A673 (cell line): ENCODE results near the gene SDF2. TPM values are rescaled to one million over a fixed set of nuclear protein-coding genes. Genes with fewer than 3 reads are reported as not detected.

Source experiments
- Bru-seq: library from RNA; stranded (reverse); fragments of 400-500 nt; gene quantifications from one replicate; lab custom pipeline; 2021; lab: Mats Ljungman, UMichigan
- BruChase-seq, 2 experiments: library from RNA; stranded (reverse); fragments of 400-500 nt; gene quantifications; one replicate each; lab custom pipeline; 2021; lab: Mats Ljungman, UMichigan
- BruUV-seq: library from RNA; stranded (reverse); fragments of 400-500 nt; replicated peaks from 2 replicates; lab custom pipeline; 2021; lab: Mats Ljungman, UMichigan
- CTCF ChIA-PET: fragments of 300-600 bp; sonication (Branson Sonifier 250); formaldehyde crosslinking; loops from one replicate; lab custom pipeline; 2022; ENCODE audit warnings: antibody characterized with exemption; lab: Charles Lee
- POLR2A ChIA-PET: fragments of 300-600 bp; sonication (Branson Sonifier 250); formaldehyde crosslinking; loops from one replicate; lab custom pipeline; 2022; ENCODE audit warnings: antibody characterized with exemption; ENCODE audit not compliant: low non-redundant PET; lab: Charles Lee
- DNase-seq: peaks from one replicate; pipeline ENCODE4 v3.0.0-alpha.2; 2015; ENCODE audit warnings: low spot score
- H3K27ac ChIP-seq: fragments of 200-600 bp; sonication (generic); 2 replicates; pipeline ENCODE4 v1.5.1; 2016; ENCODE audit warnings: mixed run types, low read depth, mild to moderate bottlenecking, mixed read lengths, antibody characterized with exemption, low read length; ENCODE audit not compliant: poor library complexity, severe bottlenecking
- H3K27me3 ChIP-seq: fragments of 200-600 bp; sonication (generic); replicated peaks from 2 replicates; pipeline ENCODE4 v1.6.1; 2017; ENCODE audit warnings: mixed run types, low read depth, mild to moderate bottlenecking, mixed read lengths, antibody characterized with exemption, low read length; ENCODE audit not compliant: insufficient read depth, poor library complexity
- H3K36me3 ChIP-seq: fragments of 200-600 bp; sonication (generic); 2 replicates; pipeline ENCODE4 v1.6.1; 2016; ENCODE audit warnings: mixed run types, mild to moderate bottlenecking, mixed read lengths, antibody characterized with exemption, low read length; ENCODE audit not compliant: insufficient read depth, poor library complexity, severe bottlenecking
- H3K4me1 ChIP-seq: fragments of 200-600 bp; sonication (generic); 2 replicates; pipeline ENCODE4 v1.6.1; 2017; ENCODE audit warnings: mixed run types, mild to moderate bottlenecking, mixed read lengths, antibody characterized with exemption, low read length; ENCODE audit not compliant: insufficient read depth, poor library complexity, severe bottlenecking
- H3K4me3 ChIP-seq: fragments of 200-600 bp; sonication (generic); 2 replicates; pipeline ENCODE4 v1.5.1; 2016; ENCODE audit warnings: low read depth, mixed run types, mild to moderate bottlenecking, mixed read lengths, low read length; ENCODE audit not compliant: poor library complexity, severe bottlenecking
- H3K9me3 ChIP-seq: fragments of 200-600 bp; sonication (generic); 2 replicates; pipeline ENCODE4 v1.6.1; 2016; ENCODE audit warnings: mixed run types, low read depth, mild to moderate bottlenecking, mixed read lengths, antibody characterized with exemption, low read length; ENCODE audit not compliant: poor library complexity, severe bottlenecking
- EZH2 ChIP-seq: fragments of 200-600 bp; sonication (generic); IDR thresholded peaks from 2 replicates; pipeline ENCODE4 v1.6.1; 2017; ENCODE audit warnings: borderline replicate concordance, low read depth, mild to moderate bottlenecking, mixed read lengths, antibody characterized with exemption, low read length; ENCODE audit not compliant: poor library complexity, severe bottlenecking
- intact Hi-C: fragments of 100-400 bp; cut with micrococcal nuclease; formaldehyde crosslinking; loops from one replicate; pipeline ENCODE4 v1.10.0; 2022; ENCODE audit not compliant: unreplicated experiment
- long read RNA-seq: library from polyadenylated mRNA; stranded (forward); transcript quantifications from one replicate; pipeline ENCODE4 v2.0.0, GENCODE V29; 2022
- total RNA-seq: library from RNA; stranded (reverse); gene quantifications from 2 replicates; pipeline ENCODE4 v1.2.3, GENCODE V29; 2021
- TF ChIP-seq, protein P1 (sequence below): fragments of 300-800, 200-600 bp; sonication (generic); conservative IDR thresholded peaks from 2 replicates; pipeline ENCODE4 v1.5.1; 2017; ENCODE audit warnings: low read depth, mild to moderate bottlenecking, antibody characterized with exemption, low read length, moderate library complexity, mixed read lengths

Gene SDF2, protein sequence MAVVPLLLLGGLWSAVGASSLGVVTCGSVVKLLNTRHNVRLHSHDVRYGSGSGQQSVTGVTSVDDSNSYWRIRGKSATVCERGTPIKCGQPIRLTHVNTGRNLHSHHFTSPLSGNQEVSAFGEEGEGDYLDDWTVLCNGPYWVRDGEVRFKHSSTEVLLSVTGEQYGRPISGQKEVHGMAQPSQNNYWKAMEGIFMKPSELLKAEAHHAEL
- total RNA-seq (41.1 and 41.6 TPM in 2 replicates), Bru-seq, nascent RNA (percentile 81 among the genes with signal in this experiment), BruChase-seq, experiment 1, labeled RNA remaining after a 2-hour chase (percentile 81 among the genes with signal in this experiment), BruChase-seq, experiment 2, labeled RNA remaining after a 6-hour chase (percentile 80 among the genes with signal in this experiment)
- long read RNA-seq, transcript SDF2-201 (3 exons, 1,568 nt): major isoform, 32 of 45 reads
- long read RNA-seq, transcript SDF2-210 (3 exons, 1,025 nt): minor isoform, 6 of 45 reads
- long read RNA-seq, partial matches to known transcripts: 0 of 45 reads
- long read RNA-seq, other reads (novel, unspliced or antisense): 4 of 45 reads

DNA sequence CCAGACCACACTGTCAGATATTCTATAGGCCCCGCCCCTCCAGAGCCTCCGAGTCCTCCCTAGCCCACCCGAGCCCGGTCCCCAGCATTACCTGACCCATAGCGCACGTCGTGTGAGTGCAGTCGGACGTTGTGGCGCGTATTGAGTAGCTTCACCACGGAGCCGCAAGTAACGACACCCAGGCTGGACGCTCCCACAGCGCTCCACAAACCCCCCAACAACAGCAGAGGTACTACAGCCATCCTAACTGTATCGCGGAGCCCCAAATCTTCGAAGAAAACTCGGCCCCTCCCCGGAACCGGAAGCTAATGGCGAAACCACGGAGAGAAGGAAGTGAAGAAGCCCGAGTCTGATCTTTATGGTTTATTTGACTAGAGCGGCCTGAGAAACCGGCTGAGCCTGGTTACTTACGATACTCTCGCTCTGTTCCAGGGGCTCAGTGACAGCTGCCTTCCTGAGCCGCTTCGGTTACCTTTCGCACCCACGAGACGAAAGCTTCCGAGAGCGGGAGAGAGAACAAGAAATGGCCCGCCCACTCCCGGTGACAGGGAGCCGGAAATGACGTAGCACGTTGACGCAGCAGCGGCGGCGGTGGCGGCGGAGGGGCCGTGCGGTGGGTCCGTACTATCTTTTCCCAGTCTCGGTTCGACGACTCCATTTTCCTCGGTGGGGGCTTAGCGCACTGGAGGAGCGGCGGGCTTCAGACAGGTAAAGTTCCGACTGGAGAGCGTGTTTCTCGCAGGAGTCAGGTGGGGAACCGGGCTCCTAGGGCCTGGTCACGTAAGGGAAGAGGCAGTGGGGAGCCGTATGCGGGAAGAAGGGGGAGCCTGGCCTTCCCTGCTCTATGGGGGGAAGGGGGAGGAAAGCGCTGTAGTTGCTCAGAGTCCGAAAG is at the start of gene SDF2, which contains the start of gene SUPT6H:
SDF2 (minus strand) TSS at position 272 of the 892 bp plus-strand sequence; CDS start at position 242, 30 bp downstream.
SUPT6H (plus strand) TSS at position 571 of the 892 bp plus-strand sequence. CDS start 11,197 bp downstream, outside the sequence.
- DNase-seq: peak; percentile 94
- H3K27ac ChIP-seq: peak within 1 kb of the TSS; percentile 96
- no TSS peak for BruUV-seq
- H3K27me3 ChIP-seq: no peaks in the 10 kb centered on the region
- peaks cover 18% of the 10 kb centered on the region for H3K4me1 ChIP-seq
- H3K9me3 ChIP-seq: no peaks in the 10 kb centered on the region
- TF ChIP-seq EZH2: no peak
- TF ChIP-seq, protein P1, sequence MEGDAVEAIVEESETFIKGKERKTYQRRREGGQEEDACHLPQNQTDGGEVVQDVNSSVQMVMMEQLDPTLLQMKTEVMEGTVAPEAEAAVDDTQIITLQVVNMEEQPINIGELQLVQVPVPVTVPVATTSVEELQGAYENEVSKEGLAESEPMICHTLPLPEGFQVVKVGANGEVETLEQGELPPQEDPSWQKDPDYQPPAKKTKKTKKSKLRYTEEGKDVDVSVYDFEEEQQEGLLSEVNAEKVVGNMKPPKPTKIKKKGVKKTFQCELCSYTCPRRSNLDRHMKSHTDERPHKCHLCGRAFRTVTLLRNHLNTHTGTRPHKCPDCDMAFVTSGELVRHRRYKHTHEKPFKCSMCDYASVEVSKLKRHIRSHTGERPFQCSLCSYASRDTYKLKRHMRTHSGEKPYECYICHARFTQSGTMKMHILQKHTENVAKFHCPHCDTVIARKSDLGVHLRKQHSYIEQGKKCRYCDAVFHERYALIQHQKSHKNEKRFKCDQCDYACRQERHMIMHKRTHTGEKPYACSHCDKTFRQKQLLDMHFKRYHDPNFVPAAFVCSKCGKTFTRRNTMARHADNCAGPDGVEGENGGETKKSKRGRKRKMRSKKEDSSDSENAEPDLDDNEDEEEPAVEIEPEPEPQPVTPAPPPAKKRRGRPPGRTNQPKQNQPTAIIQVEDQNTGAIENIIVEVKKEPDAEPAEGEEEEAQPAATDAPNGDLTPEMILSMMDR: no peak
- CTCF ChIA-PET: interaction anchor here (1.0 kb wide), 1 partner anchor 15 kb away, joined by 12 read pairs; no protein-coding TSS in a partner anchor
- H3K36me3 ChIP-seq: peaks cover 7% of the 10 kb centered on the region
- intact Hi-C loops: loop anchor here (5.0 kb wide), 1 partner anchor 50 kb away; the partner anchor contains the start of gene PROCA1
- POLR2A ChIA-PET: no interaction called here
- peak within 1 kb of the TSS; percentile 85 for H3K4me3 ChIP-seq

DNA sequence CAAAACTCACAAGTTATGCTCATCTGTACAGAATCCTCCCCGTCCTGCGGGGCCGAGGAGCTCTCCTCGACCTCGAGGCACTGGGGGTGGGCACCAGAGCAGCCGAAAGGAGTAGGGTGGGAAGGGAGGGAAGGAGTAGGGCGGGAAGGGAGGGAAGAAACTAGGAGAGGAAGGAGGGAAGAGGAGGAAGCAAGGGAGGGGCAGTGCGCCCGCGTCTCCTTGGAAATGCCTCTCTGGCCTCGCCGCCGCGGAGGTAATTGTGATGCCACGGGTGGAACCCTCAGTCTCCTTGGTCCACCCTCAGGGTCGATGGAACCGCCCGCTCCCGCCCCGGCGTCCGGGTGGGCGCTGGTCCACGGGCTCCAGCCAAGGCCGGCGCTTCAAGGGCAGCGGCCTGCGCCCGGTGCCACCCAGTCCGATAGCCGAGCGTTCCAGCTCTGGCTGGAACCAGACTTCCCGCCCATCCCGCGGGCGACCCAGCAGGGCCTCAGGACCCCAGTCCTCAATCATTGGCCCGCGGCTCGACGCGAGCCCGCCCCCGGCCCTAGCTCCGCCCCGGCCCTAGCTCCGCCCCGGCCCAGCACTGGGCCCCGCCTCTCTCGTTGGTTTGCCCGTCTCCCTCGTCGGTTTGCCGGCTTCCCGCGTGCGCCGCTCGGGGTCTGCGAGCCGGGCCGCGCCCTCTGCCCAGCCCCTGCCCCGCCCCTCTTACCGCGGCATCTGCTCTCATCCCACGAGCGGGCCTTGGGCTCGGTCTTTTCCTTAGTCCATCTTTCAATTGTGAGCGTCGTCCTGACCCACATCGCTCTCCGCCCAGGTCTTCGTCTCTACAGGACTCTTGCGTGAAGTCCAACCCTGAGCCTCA is 49.4 kb upstream of the SDF2 start:
- Histone ChIP-seq H3K4me3 (peak overlapping the region; percentile 56), H3K27me3 (no peaks in the 10 kb centered on the region), H3K27ac (peak overlapping the region; percentile 85), H3K36me3 (peaks cover 27% of the 10 kb centered on the region), H3K4me1 (peaks cover 9% of the 10 kb centered on the region), H3K9me3 (no peaks in the 10 kb centered on the region)
- intact Hi-C loops: loop anchor here (5.0 kb wide), 1 partner anchor 49 kb away; the partner anchor contains the start of genes SDF2 and SUPT6H
- TF ChIP-seq, protein P1: no peak
- no peak for TF ChIP-seq EZH2
- no TSS peak for BruUV-seq
- ChIA-PET CTCF (interaction anchor here (0.5 to 0.6 kb wide), 2 partner anchors 8 to 16 kb away, joined by 5 to 6 read pairs; partner anchors contain the start of gene RPL23A), POLR2A (interaction anchor here (0.6 to 1.1 kb wide), 4 partner anchors 9 to 413 kb away, joined by 3 to 10 read pairs (median 6); no protein-coding TSS in a partner anchor)
- DNase-seq: peak; percentile 95
